Measurements from ENCODE around the gene RTN1. TPM values are rescaled to one million over a fixed set of nuclear protein-coding genes. Genes with fewer than 3 reads are reported as not detected.

Gene RTN1
- polyA plus RNA-seq, 1 of the 3 experiments (the other 2 are of a cell fraction), result 1.6 TPM

DNA sequence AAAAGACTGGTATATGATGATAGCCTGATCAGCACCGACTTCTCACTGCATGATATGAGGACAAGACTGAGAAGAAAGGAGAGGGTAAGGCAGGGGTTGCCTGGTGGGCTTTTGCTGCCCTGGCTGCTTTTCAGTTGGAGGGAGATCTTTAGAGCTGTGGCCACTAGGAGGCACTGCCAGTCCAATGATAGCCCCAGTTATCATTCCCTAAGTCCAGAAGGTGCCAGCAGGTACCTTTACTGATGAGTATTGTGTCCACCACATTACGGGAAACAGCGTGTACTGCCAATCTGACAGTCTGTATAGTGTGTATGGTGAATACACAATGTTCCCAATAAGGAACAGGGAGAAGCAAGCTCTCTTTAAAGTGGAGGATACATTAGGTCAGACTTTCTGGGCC lies 238.2 kb downstream of the RTN1 start:
- no peaks in the 10 kb centered on the region for H4K20me1 ChIP-seq (ENCODE audit: insufficient read depth)
- H3K9me3 ChIP-seq, result no peaks in the 10 kb centered on the region
- H3K79me2 ChIP-seq (ENCODE audit: insufficient read depth), result no peaks in the 10 kb centered on the region
- no peaks in the 10 kb centered on the region for H3F3A ChIP-seq (replicated peaks; ENCODE audit: insufficient read depth)
- no peaks in the 10 kb centered on the region; a peak in 3 of 4 replicates for H3K4me1 ChIP-seq (ENCODE audit: control insufficient read depth in 1 of 2, insufficient read depth in 2 of 2, low read depth in 1 of 2, low read length in 1 of 2)
- no peak overlapping the region for H3K9ac ChIP-seq
- 34% methylated on average over 3 of the region's 3 CpGs for WGBS (ENCODE audit: low lambda C conversion rate)
- POLR2A ChIA-PET, result no interaction called here
- peaks cover 19% of the 10 kb centered on the region; the same call in 1 of the 2 replicates for H3K27me3 ChIP-seq (ENCODE audit: insufficient read depth)
- H3K4me2 ChIP-seq, result no peak overlapping the region
- no peak overlapping the region for H2AFZ ChIP-seq (ENCODE audit: low read depth)
- CTCF ChIA-PET, result interaction anchor here (0.7 to 2.4 kb wide), 29 partner anchors 9 to 551 kb away, joined by 3 to 35 read pairs (median 5); partner anchors contain the start of gene CCDC175
- H3K4me3 ChIP-seq (ENCODE audit: low read depth in 2 of 2, low read length in 1 of 2), result no peak overlapping the region
- peak; percentile 58 for DNase-seq
- H3K9me2 ChIP-seq, result no peaks in the 10 kb centered on the region
- no peak overlapping the region for H3K27ac ChIP-seq (ENCODE audit: low read depth in 2 of 2, low read length in 1 of 2)
- no peaks in the 10 kb centered on the region for H3K36me3 ChIP-seq (replicated peaks in 1 of 2; ENCODE audit: control insufficient read depth in 1 of 2, insufficient read depth in 2 of 2, low read length in 1 of 2)
- TF ChIP-seq, protein P1, sequence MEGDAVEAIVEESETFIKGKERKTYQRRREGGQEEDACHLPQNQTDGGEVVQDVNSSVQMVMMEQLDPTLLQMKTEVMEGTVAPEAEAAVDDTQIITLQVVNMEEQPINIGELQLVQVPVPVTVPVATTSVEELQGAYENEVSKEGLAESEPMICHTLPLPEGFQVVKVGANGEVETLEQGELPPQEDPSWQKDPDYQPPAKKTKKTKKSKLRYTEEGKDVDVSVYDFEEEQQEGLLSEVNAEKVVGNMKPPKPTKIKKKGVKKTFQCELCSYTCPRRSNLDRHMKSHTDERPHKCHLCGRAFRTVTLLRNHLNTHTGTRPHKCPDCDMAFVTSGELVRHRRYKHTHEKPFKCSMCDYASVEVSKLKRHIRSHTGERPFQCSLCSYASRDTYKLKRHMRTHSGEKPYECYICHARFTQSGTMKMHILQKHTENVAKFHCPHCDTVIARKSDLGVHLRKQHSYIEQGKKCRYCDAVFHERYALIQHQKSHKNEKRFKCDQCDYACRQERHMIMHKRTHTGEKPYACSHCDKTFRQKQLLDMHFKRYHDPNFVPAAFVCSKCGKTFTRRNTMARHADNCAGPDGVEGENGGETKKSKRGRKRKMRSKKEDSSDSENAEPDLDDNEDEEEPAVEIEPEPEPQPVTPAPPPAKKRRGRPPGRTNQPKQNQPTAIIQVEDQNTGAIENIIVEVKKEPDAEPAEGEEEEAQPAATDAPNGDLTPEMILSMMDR (IDR thresholded peaks at IDR 0.05), result peak; percentile 67
- TF ChIP-seq SMC3 (IDR thresholded peaks at IDR 0.05; ENCODE audit: low read depth, low read length), result peak; percentile 44
- TF ChIP-seq, protein P2, sequence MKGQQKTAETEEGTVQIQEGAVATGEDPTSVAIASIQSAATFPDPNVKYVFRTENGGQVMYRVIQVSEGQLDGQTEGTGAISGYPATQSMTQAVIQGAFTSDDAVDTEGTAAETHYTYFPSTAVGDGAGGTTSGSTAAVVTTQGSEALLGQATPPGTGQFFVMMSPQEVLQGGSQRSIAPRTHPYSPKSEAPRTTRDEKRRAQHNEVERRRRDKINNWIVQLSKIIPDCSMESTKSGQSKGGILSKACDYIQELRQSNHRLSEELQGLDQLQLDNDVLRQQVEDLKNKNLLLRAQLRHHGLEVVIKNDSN (IDR thresholded peaks at IDR 0.05; ENCODE audit: borderline replicate concordance, low read depth), result no peak
- peak; percentile 75 for TF ChIP-seq RAD21 (IDR thresholded peaks at IDR 0.05; ENCODE audit: low read length)

DNA sequence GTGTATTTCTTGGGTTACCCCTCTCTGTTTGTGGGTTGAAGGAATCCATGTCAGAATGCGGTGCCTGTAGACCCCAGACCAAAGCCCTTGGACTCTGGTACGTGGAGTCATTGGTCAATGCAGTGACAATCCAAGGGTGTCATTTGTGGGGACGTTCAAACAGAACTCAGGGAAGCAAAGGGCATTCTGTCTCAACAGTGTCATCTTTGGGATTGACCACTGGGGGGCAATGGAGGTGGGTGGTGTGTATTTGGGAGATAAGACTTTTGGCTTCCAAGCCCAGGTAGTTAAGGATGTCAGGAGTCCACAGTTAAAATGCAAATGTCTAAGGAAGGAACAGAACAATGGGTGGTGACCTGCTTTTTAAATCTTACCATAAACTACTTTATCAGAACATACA lies 239.3 kb downstream of the RTN1 start:
- Histone ChIP-seq H3K27me3 (ENCODE audit: insufficient read depth) (peaks cover 19% of the 10 kb centered on the region; the same call in 1 of the 2 replicates), H4K20me1 (ENCODE audit: insufficient read depth) (no peaks in the 10 kb centered on the region), H3K27ac (ENCODE audit: low read depth in 2 of 2, low read length in 1 of 2) (no peak overlapping the region; a peak in 1 of 4 replicates), H2AFZ (ENCODE audit: low read depth) (no peak overlapping the region), H3F3A (replicated peaks; ENCODE audit: insufficient read depth) (no peaks in the 10 kb centered on the region), H3K4me1 (ENCODE audit: control insufficient read depth in 1 of 2, insufficient read depth in 2 of 2, low read depth in 1 of 2, low read length in 1 of 2) (peaks cover 0 to 6% of the 10 kb centered on the region in 2 experiments; a peak in 3 of 4 replicates), H3K79me2 (ENCODE audit: insufficient read depth) (no peaks in the 10 kb centered on the region), H3K36me3 (replicated peaks in 1 of 2; ENCODE audit: control insufficient read depth in 1 of 2, insufficient read depth in 2 of 2, low read length in 1 of 2) (no peaks in the 10 kb centered on the region), H3K4me2 (0 out of 2 replicates have a peak overlapping the region, but pooled peaks have one; percentile 64), H3K9me2 (no peaks in the 10 kb centered on the region), H3K9me3 (no peaks in the 10 kb centered on the region), H3K9ac (no peak overlapping the region), H3K4me3 (ENCODE audit: low read depth in 2 of 2, low read length in 1 of 2) (peak overlapping the region in 1 of 2 experiments; percentile 57; a peak in 1 of 4 replicates)
- WGBS (ENCODE audit: low lambda C conversion rate), result 35% methylated on average over 2 of the region's 3 CpGs
- TF ChIP-seq RAD21 (IDR thresholded peaks at IDR 0.05; ENCODE audit: low read length), result peak; percentile 25; the same call in 1 of the 2 replicates
- no peak for TF ChIP-seq TCF12 (IDR thresholded peaks at IDR 0.05)
- TF ChIP-seq, protein P1 (IDR thresholded peaks at IDR 0.05), result peak; percentile 30; the same call in 1 of the 2 replicates
- ChIA-PET POLR2A (no interaction called here), CTCF (interaction anchor here (0.8 to 2.0 kb wide), 3 partner anchors 71 to 259 kb away, joined by 3 to 4 read pairs (median 4); no protein-coding TSS in a partner anchor)
- peak; percentile 39 for DNase-seq
